WI38 (cell line): ENCODE data around the gene CTPS1.

Source experiments
- H3K4me3 ChIP-seq: 2 replicates; pipeline ENCODE4 v1.5.1; 2011; ENCODE audit warnings: low read depth, mild to moderate bottlenecking, control low read depth, low read length
- CTCF ChIP-seq: IDR thresholded peaks from 2 replicates; pipeline ENCODE4 v1.5.1; 2012; ENCODE audit warnings: low read depth, mild to moderate bottlenecking, control low read depth, low read length

CTPS1 gene

GRCh38 chr1:41017141-41018017 lies 37.9 kb downstream of the CTPS1 start:
- TF ChIP-seq CTCF = no peak

GRCh38 chr1:41018018-41018410 lies 38.5 kb downstream of the CTPS1 start:
- TF ChIP-seq CTCF = no peak
- no peak overlapping the region for H3K4me3 ChIP-seq

More at GRCh38 chr1:41017141-41018017, 37.9 kb downstream of the CTPS1 start:
- no peak overlapping the region for H3K4me3 ChIP-seq

- TF ChIP-seq CTCF = no peak
These were observed 39.9 kb downstream of the CTPS1 start for GRCh38 chr1:41019353-41019745.

GRCh38 chr1:41020109-41020576 lies 40.6 kb downstream of the CTPS1 start:
- TF ChIP-seq CTCF = no peak
- H3K4me3 ChIP-seq = no peak overlapping the region

More at GRCh38 chr1:41019353-41019745, 39.9 kb downstream of the CTPS1 start:
- no peak overlapping the region for H3K4me3 ChIP-seq

- no peak for TF ChIP-seq CTCF
- H3K4me3 ChIP-seq = no peak overlapping the region
These were observed 41.2 kb downstream of the CTPS1 start for GRCh38 chr1:41020654-41021053.

GRCh38 chr1:41021526-41022308 lies 42.2 kb downstream of the CTPS1 start, which contains the start of gene SLFNL1:
Gene SLFNL1, minus strand, starts transcription at chr1:41021725. Its CDS starts 1,065 bp downstream, at chr1:41020660.
- H3K4me3 ChIP-seq = no peak within 1 kb of the TSS
- peak; percentile 43; the same call in 1 of the 2 replicates for TF ChIP-seq CTCF
